Measurements from ENCODE around the gene BATF.

The BATF gene

GRCh38 chr14:75563931-75564330 is 41.7 kb downstream of the BATF start:
- DNase-seq (ENCODE audit: low read depth): no peak

- DNase-seq (ENCODE audit: low read depth): no peak
These were observed 42.8 kb downstream of the BATF start for GRCh38 chr14:75565056-75565455.

- no peak for DNase-seq (ENCODE audit: low read depth)
These were observed 44.1 kb downstream of the BATF start for GRCh38 chr14:75566321-75566720.

GRCh38 chr14:75566752-75567151 is 44.5 kb downstream of the BATF start:
- no peak for DNase-seq (ENCODE audit: low read depth)

GRCh38 chr14:75568140-75568539 is 45.9 kb downstream of the BATF start:
- no peak for DNase-seq (ENCODE audit: low read depth)

- no peak for DNase-seq (ENCODE audit: low read depth)
These were observed 46.5 kb downstream of the BATF start for GRCh38 chr14:75568791-75569190.

GRCh38 chr14:75570797-75571196 is 48.5 kb downstream of the BATF start:
- no peak for DNase-seq (ENCODE audit: low read depth)

- DNase-seq (ENCODE audit: low read depth): no peak
These were observed 49.8 kb downstream of the BATF start for GRCh38 chr14:75572104-75572503.

GRCh38 chr14:75577090-75577489 is 54.8 kb downstream of the BATF start:
- no peak for DNase-seq (ENCODE audit: low read depth)

- DNase-seq (ENCODE audit: low read depth): peak; percentile 88
These were observed 55.4 kb downstream of the BATF start for GRCh38 chr14:75577729-75578101.

GRCh38 chr14:75578102-75578785 is 56.0 kb downstream of the BATF start, which contains the start of gene FLVCR2:
TSS of gene FLVCR2 (plus strand) at chr14:75578620. CDS start at chr14:75578973, 353 bp downstream.
- DNase-seq (ENCODE audit: low read depth): peak; percentile 76

- no peak for DNase-seq (ENCODE audit: low read depth)
These were observed 56.6 kb downstream of the BATF start for GRCh38 chr14:75578786-75579337.

- DNase-seq (ENCODE audit: low read depth): no peak
These were observed 57.1 kb downstream of the BATF start for GRCh38 chr14:75579338-75579864.

- DNase-seq (ENCODE audit: low read depth): no peak
These were observed 57.6 kb downstream of the BATF start for GRCh38 chr14:75579882-75580281.

GRCh38 chr14:75587388-75587787 is 65.1 kb downstream of the BATF start:
- DNase-seq (ENCODE audit: low read depth): no peak

- no peak for DNase-seq (ENCODE audit: low read depth)
These were observed 67.7 kb downstream of the BATF start for GRCh38 chr14:75589931-75590330.

GRCh38 chr14:75591331-75591946 is 69.2 kb downstream of the BATF start:
- DNase-seq (ENCODE audit: low read depth): no peak

- no peak for DNase-seq (ENCODE audit: low read depth)
These were observed 69.8 kb downstream of the BATF start for GRCh38 chr14:75591987-75592575.

- peak; percentile 51 for DNase-seq (ENCODE audit: low read depth)
These were observed 73.0 kb downstream of the BATF start for GRCh38 chr14:75595226-75595625.
